Activated T-cell treated with anti-CD3 and anti-CD28 coated beads, Interleukin-2, amount 50 U/mL, for 72 hours (primary cell): ENCODE data around the gene C1orf35. TPM values are rescaled to one million over a fixed set of nuclear protein-coding genes. Genes with fewer than 3 reads are reported as not detected.

Experiments used
- ATAC-seq, 2 donors: fragments of 150-1000 bp; cut with Tn5 transposase; replicated peaks in 1 of 2; 2 replicates each; pipeline ENCODE4 v1.10.0; 2021; ENCODE audit warnings: moderate library complexity in 2 of 2, mild to moderate bottlenecking in 1 of 2
- DNase-seq, 2 donors: peaks; one replicate each; pipeline ENCODE4 v3.0.0; 2021 to 2022; ENCODE audit warnings: mixed read lengths in 1 of 2
- H3K27ac Mint-ChIP-seq: one replicate; pipeline ENCODE4 v1.8.0; 2022; ENCODE audit warnings: mild to moderate bottlenecking, moderate library complexity, mixed read lengths
- H3K27me3 Mint-ChIP-seq: one replicate; pipeline ENCODE4 v1.8.0; 2022; ENCODE audit warnings: low read depth, mixed read lengths
- H3K36me3 Mint-ChIP-seq, 2 donors: one replicate each; pipeline ENCODE4 v1.8.0; 2022; ENCODE audit warnings: mixed read lengths in 2 of 2, mild to moderate bottlenecking in 1 of 2; ENCODE audit not compliant: insufficient read depth in 2 of 2
- H3K4me1 Mint-ChIP-seq: one replicate; pipeline ENCODE4 v1.8.0; 2022; ENCODE audit warnings: low read depth, mixed read lengths
- H3K4me3 Mint-ChIP-seq, 2 donors: one replicate each; pipeline ENCODE4 v1.8.0; 2022; ENCODE audit warnings: mild to moderate bottlenecking in 2 of 2, mixed read lengths in 2 of 2, moderate library complexity in 2 of 2
- H3K9me3 Mint-ChIP-seq, 2 donors: one replicate each; pipeline ENCODE4 v1.8.0; 2022; ENCODE audit warnings: mixed read lengths in 2 of 2
- total RNA-seq, 2 donors: library from RNA; stranded (reverse); gene quantifications; one replicate each; pipeline ENCODE4 v1.2.3, GENCODE V29; 2022

Gene C1orf35
- total RNA-seq, 2 donors from 2014 or later, result 18.2 to 27.3 TPM

- peaks cover 35% of the 10 kb centered on the region for H3K4me1 Mint-ChIP-seq
- DNase-seq (no peak), ATAC-seq (no peak)
- peaks cover 3% of the 10 kb centered on the region in 2 donors for H3K36me3 Mint-ChIP-seq
- H3K27ac Mint-ChIP-seq, result peak overlapping the region; percentile 84
- H3K27me3 Mint-ChIP-seq, result peaks cover 18% of the 10 kb centered on the region
- no peaks in the 10 kb centered on the region for H3K9me3 Mint-ChIP-seq
- H3K4me3 Mint-ChIP-seq, result peak overlapping the region; percentile 98 to 100
Observed at GRCh38 chr1:228139406-228139930, 36.3 kb upstream of the C1orf35 start.

GRCh38 chr1:228136901-228137300 lies 33.8 kb upstream of the C1orf35 start:
- peaks cover 18% of the 10 kb centered on the region for H3K27me3 Mint-ChIP-seq
- H3K4me1 Mint-ChIP-seq, result peaks cover 10% of the 10 kb centered on the region
- DNase-seq, result no peak

GRCh38 chr1:228134591-228134990 lies 31.5 kb upstream of the C1orf35 start:
- ATAC-seq, result no peak
- H3K9me3 Mint-ChIP-seq, result no peaks in the 10 kb centered on the region
- peaks cover 18% of the 10 kb centered on the region for H3K27me3 Mint-ChIP-seq
- H3K27ac Mint-ChIP-seq, result no peak overlapping the region
- H3K36me3 Mint-ChIP-seq, result no peaks in the 10 kb centered on the region
- peaks cover 11% of the 10 kb centered on the region for H3K4me1 Mint-ChIP-seq
- DNase-seq, result no peak
- H3K4me3 Mint-ChIP-seq, result no peak overlapping the region

More at GRCh38 chr1:228136901-228137300, 33.8 kb upstream of the C1orf35 start:
- ATAC-seq, result no peak
- Mint-ChIP-seq H3K27ac (no peak overlapping the region), H3K36me3 (peaks cover 3% of the 10 kb centered on the region in 2 donors), H3K9me3 (no peaks in the 10 kb centered on the region), H3K4me3 (no peak overlapping the region)

GRCh38 chr1:228131766-228132165 lies 28.6 kb upstream of the C1orf35 start:
- peaks cover 11% of the 10 kb centered on the region for H3K4me1 Mint-ChIP-seq
- DNase-seq (no peak), ATAC-seq (no peak)
- H3K4me3 Mint-ChIP-seq, result no peak overlapping the region
- no peaks in the 10 kb centered on the region for H3K9me3 Mint-ChIP-seq
- no peak overlapping the region for H3K27ac Mint-ChIP-seq
- no peaks in the 10 kb centered on the region for H3K36me3 Mint-ChIP-seq
- H3K27me3 Mint-ChIP-seq, result peaks cover 18% of the 10 kb centered on the region

GRCh38 chr1:228125185-228125584 lies 22.1 kb upstream of the C1orf35 start:
- peaks cover 13% of the 10 kb centered on the region for H3K27me3 Mint-ChIP-seq
- no peak overlapping the region for H3K27ac Mint-ChIP-seq
- ATAC-seq (no peak), DNase-seq (no peak)
- H3K4me1 Mint-ChIP-seq, result peaks cover 9% of the 10 kb centered on the region
- no peaks in the 10 kb centered on the region for H3K9me3 Mint-ChIP-seq
- no peaks in the 10 kb centered on the region for H3K36me3 Mint-ChIP-seq
- no peak overlapping the region for H3K4me3 Mint-ChIP-seq

GRCh38 chr1:228123505-228123904 lies 20.4 kb upstream of the C1orf35 start:
- no peak overlapping the region for H3K27ac Mint-ChIP-seq
- no peaks in the 10 kb centered on the region for H3K9me3 Mint-ChIP-seq
- DNase-seq (no peak), ATAC-seq (no peak)
- peaks cover 13% of the 10 kb centered on the region for H3K27me3 Mint-ChIP-seq
- no peak overlapping the region for H3K4me3 Mint-ChIP-seq
- H3K36me3 Mint-ChIP-seq, result no peaks in the 10 kb centered on the region
- peaks cover 14% of the 10 kb centered on the region for H3K4me1 Mint-ChIP-seq

- ATAC-seq, result no peak
- Mint-ChIP-seq H3K4me3 (no peak overlapping the region), H3K27ac (no peak overlapping the region), H3K9me3 (peaks cover 2% of the 10 kb centered on the region in 2 donors), H3K36me3 (peaks cover 0 to 2% of the 10 kb centered on the region in 2 donors), H3K4me1 (peaks cover 14% of the 10 kb centered on the region), H3K27me3 (peaks cover 13% of the 10 kb centered on the region)
- no peak for DNase-seq
Observed at GRCh38 chr1:228122921-228123441, 19.9 kb upstream of the C1orf35 start.

- no peak for DNase-seq
- H3K36me3 Mint-ChIP-seq, result peaks cover 0 to 5% of the 10 kb centered on the region in 2 donors
- no peak overlapping the region for H3K27ac Mint-ChIP-seq
- H3K4me1 Mint-ChIP-seq, result peaks cover 14% of the 10 kb centered on the region
- peak overlapping the region; percentile 51 to 63 for H3K4me3 Mint-ChIP-seq
- peaks cover 3 to 4% of the 10 kb centered on the region in 2 donors for H3K9me3 Mint-ChIP-seq
- ATAC-seq, result peak; percentile 51 to 56
- H3K27me3 Mint-ChIP-seq, result peaks cover 7% of the 10 kb centered on the region
Observed at GRCh38 chr1:228120857-228121489, 17.8 kb upstream of the C1orf35 start.

- H3K27me3 Mint-ChIP-seq, result peaks cover 7% of the 10 kb centered on the region
- no peak overlapping the region for H3K27ac Mint-ChIP-seq
- peak overlapping the region; percentile 51 to 63 for H3K4me3 Mint-ChIP-seq
- no peak for DNase-seq
- no peak for ATAC-seq
- peaks cover 3 to 4% of the 10 kb centered on the region in 2 donors for H3K9me3 Mint-ChIP-seq
- peaks cover 0 to 5% of the 10 kb centered on the region in 2 donors for H3K36me3 Mint-ChIP-seq
- H3K4me1 Mint-ChIP-seq, result peaks cover 14% of the 10 kb centered on the region
Observed at GRCh38 chr1:228120351-228120750, 17.2 kb upstream of the C1orf35 start.

- Mint-ChIP-seq H3K36me3 (peaks cover 0 to 5% of the 10 kb centered on the region in 2 donors), H3K4me3 (no peak overlapping the region), H3K4me1 (peaks cover 14% of the 10 kb centered on the region), H3K27ac (no peak overlapping the region), H3K27me3 (peaks cover 7% of the 10 kb centered on the region), H3K9me3 (peaks cover 3 to 4% of the 10 kb centered on the region in 2 donors)
- ATAC-seq (no peak), DNase-seq (no peak)
Observed at GRCh38 chr1:228118040-228118439, 14.9 kb upstream of the C1orf35 start.

- Mint-ChIP-seq H3K4me3 (no peak overlapping the region), H3K36me3 (peaks cover 0 to 5% of the 10 kb centered on the region in 2 donors), H3K27ac (no peak overlapping the region), H3K27me3 (peaks cover 2% of the 10 kb centered on the region), H3K4me1 (peaks cover 14% of the 10 kb centered on the region), H3K9me3 (peaks cover 3 to 4% of the 10 kb centered on the region in 2 donors)
- ATAC-seq (no peak), DNase-seq (no peak)
Observed at GRCh38 chr1:228117335-228117734, 14.2 kb upstream of the C1orf35 start.

GRCh38 chr1:228114827-228115226 lies 11.7 kb upstream of the C1orf35 start:
- peaks cover 0 to 6% of the 10 kb centered on the region in 2 donors for H3K36me3 Mint-ChIP-seq
- H3K9me3 Mint-ChIP-seq, result peaks cover 3 to 4% of the 10 kb centered on the region in 2 donors
- DNase-seq (no peak), ATAC-seq (no peak)
- H3K4me3 Mint-ChIP-seq, result no peak overlapping the region
- H3K4me1 Mint-ChIP-seq, result peaks cover 14% of the 10 kb centered on the region
- H3K27me3 Mint-ChIP-seq, result no peaks in the 10 kb centered on the region
- no peak overlapping the region for H3K27ac Mint-ChIP-seq

GRCh38 chr1:228112617-228113016 lies 9.5 kb upstream of the C1orf35 start:
- H3K4me1 Mint-ChIP-seq, result peaks cover 27% of the 10 kb centered on the region
- ATAC-seq (no peak), DNase-seq (no peak)
- no peak overlapping the region for H3K27ac Mint-ChIP-seq
- H3K36me3 Mint-ChIP-seq, result peaks cover 0 to 3% of the 10 kb centered on the region in 2 donors
- H3K27me3 Mint-ChIP-seq, result no peaks in the 10 kb centered on the region
- no peak overlapping the region for H3K4me3 Mint-ChIP-seq
- peaks cover 0 to 1% of the 10 kb centered on the region in 2 donors for H3K9me3 Mint-ChIP-seq
